Measurements from ENCODE around the gene CHD1L.
"Not testable (repeated sequence)": the region's sequence is repeated elsewhere in the genome, so short reads cannot be mapped to it uniquely, and the experiment has no call there.

CHD1L gene

GRCh38 chr1:147267711-147268110 lies 25.2 kb downstream of the CHD1L start:
- no peak for DNase-seq (ENCODE audit: low read depth)

GRCh38 chr1:147270721-147271120 lies 28.2 kb downstream of the CHD1L start:
- DNase-seq (ENCODE audit: low read depth), result no peak

DNA sequence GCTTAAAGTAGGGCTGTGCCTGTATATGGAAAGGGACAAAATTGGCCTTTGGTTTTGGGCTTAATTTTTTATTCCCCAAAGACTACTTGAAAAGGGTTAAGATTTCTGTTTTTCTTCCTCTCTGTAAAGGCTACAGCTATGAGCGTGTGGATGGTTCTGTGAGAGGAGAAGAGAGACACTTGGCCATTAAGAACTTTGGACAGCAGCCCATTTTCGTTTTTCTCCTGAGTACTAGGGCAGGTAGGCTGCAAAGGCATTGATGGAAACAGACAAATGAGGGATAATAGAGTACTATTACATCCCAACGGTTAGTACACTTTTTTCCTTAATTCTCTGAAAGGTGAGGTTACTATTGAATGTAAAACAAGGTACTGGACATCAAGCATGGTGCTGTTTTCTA lies 29.6 kb downstream of the CHD1L start:
- no peak for DNase-seq (ENCODE audit: low read depth)

- DNase-seq (ENCODE audit: low read depth), result no peak
Observed at GRCh38 chr1:147273409-147274336, 31.2 kb downstream of the CHD1L start.

DNA sequence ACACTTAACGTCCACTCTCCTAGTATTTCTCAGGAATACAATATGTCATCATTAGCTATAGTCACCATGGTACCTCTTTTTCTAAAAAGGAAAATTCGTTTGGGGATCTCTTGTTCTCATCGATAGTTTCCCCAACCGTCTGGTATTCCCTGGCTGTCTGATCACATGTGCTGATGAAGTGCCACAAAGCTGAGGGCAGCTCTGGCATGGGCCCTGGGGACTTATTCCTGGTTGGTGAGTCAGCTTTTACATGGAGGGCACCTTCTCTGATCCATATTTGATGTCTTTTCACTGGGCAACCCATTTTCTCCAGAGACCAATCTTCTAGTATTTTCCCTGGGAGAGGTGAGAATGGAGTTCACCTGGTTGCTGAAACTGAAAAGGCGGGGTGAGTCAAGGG lies 39.5 kb downstream of the CHD1L start:
- no peak for DNase-seq (ENCODE audit: low read depth)

DNA sequence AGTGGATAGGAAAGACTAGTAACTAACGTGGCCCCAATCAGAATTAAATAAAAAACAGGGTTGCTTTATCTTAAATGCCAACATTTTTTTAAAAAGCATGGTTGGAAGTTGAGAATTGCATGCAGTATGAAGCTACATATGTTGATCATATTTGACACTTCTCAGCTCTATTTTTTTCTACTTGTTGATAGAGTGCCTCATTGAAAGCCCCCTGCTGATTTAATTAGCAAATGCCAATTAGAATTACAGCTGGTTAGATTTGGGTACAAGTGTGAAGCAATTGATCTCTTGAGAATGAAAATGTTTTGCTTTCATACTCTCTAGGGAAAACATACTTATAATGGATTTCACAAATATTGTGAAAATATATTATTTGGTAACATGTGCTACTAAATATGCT lies 40.5 kb downstream of the CHD1L start:
- DNase-seq (ENCODE audit: low read depth), result no peak

DNA sequence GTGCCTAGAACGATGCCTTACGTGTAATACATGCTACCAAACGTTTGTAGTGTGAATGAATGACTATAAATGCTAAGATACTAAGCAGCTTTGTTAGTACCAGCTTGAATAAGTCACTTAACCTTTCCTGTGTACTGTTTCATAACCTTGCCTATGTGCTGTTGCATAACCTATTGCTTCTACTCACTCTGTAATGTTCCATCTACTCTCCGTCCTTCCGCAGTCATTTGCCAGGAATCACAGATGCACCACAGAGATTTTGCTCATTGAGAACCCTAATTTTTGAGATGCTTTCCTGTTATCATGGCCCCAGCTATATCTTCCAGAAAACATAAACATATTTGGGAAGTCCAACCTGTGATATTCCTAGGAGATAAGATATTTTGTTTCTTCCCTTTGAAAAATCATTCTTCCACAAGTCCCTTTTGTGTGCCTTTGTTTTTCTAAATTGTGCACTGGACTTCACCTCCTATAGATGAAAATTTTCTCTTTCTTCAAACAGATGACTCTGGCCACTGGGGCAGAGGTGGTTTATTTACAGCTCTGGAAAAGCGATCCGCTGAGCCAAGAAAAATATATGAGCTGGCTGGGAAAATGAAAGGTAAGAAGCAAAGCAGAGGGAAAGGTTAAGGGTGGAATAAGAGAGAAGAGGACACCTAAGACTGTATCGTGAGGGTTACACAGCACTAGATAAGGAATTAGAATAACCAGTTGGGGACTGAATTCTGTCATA lies 44.8 kb downstream of the CHD1L start:
- DNase-seq (ENCODE audit: low read depth), result no peak

GRCh38 chr1:147292012-147292411 lies 49.5 kb downstream of the CHD1L start:
- DNase-seq (ENCODE audit: low read depth), result no peak

GRCh38 chr1:147292631-147293251 lies 50.3 kb downstream of the CHD1L start:
- no peak for DNase-seq (ENCODE audit: low read depth)

GRCh38 chr1:147297438-147297837 lies 55.0 kb downstream of the CHD1L start:
- no peak for DNase-seq (ENCODE audit: low read depth)

GRCh38 chr1:147305803-147306202 lies 63.3 kb downstream of the CHD1L start:
- not testable (repeated sequence) for DNase-seq (ENCODE audit: low read depth)

- DNase-seq (ENCODE audit: low read depth), result no peak
Observed at GRCh38 chr1:147316968-147317367, 74.5 kb downstream of the CHD1L start.

DNA sequence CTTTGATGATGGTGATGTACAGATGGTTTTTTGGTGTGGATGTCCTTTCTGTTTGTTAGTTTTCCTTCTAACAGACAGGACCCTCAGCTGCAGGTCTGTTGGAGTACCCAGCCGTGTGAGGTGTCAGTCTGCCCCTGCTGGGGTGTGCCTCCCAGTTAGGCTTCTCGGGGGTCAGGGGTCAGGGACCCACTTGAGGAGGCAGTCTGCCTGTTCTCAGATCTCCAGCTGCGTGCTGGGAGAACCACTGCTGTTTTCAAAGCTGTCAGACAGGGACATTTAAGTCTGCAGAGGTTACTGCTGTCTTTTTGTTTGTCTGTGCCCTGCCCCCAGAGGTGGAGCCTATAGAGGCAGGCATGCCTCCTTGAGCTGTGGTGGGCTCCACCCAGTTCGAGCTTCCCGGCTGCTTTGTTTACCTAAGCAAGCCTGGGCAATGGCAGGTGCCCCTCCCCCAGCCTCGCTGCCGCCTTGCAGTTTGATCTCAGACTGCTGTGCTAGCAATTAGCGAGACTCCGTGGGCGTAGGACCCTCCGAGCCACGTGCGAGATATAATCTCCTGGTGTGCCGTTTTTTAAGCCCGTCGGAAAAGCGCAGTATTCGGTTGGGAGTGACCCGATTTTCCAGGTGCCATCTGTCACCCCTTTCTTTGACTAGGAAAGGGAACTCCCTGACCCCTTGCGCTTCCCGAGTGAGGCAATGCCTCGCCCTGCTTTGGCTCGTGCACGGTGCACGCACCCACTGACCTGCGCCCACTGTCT lies 84.6 kb downstream of the CHD1L start:
- DNase-seq (ENCODE audit: low read depth), result not testable (repeated sequence)

GRCh38 chr1:147334292-147334691 lies 91.8 kb downstream of the CHD1L start:
- DNase-seq (ENCODE audit: low read depth), result no peak

DNA sequence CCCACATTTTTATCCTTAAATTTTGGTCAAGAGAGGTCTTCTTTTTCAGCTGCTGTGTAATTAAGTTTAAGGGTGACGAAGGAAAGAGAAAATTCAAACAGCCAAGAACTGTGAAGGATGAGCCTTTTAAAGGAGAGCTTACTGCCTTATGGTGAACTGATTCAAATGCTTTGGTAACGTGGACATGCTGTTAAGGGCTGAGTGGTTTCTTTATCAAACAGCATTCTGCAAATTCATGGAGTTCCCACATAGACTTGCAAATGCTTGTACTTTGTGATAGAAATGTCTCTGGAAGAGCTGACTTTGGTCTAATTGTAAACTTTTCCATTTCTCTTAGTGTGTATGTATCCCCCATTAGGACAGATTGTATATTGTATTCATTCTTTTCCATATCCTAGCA lies 93.8 kb downstream of the CHD1L start:
- DNase-seq (ENCODE audit: low read depth), result no peak

- DNase-seq (ENCODE audit: low read depth), result no peak
Observed at GRCh38 chr1:147337040-147337630, 94.7 kb downstream of the CHD1L start.

DNA sequence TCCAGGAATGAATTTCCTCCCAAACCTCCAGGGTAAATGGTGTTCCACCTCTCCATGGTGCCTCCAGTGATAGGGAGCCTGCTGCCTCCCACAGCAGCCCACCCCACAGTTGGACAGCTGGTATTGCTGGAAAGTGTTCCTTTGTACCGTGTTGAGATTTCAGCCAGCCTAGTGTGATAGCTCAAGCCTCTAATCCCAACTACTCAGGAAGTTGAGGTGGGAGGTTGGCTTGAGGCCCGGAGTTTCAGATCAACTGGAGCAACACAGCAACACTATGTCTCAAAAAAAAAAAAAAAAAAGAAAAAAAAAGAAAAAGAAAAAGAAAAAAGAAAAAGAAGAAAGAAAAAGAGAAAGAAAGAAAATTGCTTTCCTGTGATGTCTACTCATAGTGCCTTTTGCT lies 96.1 kb downstream of the CHD1L start:
- no peak for DNase-seq (ENCODE audit: low read depth)

- DNase-seq (ENCODE audit: low read depth), result no peak
Observed at GRCh38 chr1:147341246-147341645, 98.8 kb downstream of the CHD1L start.
